GM21529 (cell line): ENCODE measurements around the gene FAM209A.
"Not testable (repeated sequence)": the region's sequence is repeated elsewhere in the genome, so short reads cannot be mapped to it uniquely, and the experiment has no call there.

Experiments used
- ATAC-seq: cut with Tn5 transposase; IDR thresholded peaks from one replicate; pipeline ENCODE4 v1.9.1; 2021; ENCODE audit not compliant: unreplicated experiment

The FAM209A gene

DNA sequence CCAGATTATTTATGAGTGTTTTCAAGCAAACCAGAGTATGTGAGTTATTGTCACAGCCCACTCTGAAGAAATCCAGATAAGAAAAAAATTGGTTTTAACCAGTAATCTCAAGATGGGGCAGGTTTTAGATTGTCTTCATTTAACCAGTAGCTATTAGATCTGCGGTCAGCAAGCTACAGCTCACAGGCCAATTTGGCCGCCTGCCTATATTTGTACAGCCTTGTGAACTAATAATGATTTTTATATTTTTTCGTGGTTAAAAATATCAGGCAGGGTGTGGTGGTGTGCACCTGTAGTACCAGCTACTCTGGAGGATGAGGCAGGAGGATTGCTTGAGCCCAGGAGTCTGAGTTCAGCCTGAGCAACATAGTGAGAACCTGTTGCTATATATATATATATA is 13.5 kb downstream of the FAM209A start:
- no peak for ATAC-seq

DNA sequence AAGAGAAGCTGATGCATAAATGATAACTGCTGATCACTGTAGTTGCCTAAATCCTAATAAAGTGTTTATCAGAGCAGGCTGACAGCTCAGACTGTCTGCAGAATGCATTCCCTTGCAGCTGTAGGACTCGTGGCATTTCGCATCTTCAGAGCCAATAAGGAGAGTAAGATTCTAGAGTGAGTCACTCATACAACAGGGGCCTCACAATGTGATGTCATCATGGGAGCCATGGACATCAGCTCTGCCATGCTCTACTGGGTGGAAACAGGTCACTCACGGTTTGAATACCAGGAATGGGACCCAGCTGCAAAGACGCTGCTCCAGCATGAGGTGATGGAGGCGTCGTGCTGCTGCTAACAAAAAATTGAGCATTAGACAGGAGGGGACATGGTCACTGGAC is 15.9 kb downstream of the FAM209A start:
- no peak for ATAC-seq

DNA sequence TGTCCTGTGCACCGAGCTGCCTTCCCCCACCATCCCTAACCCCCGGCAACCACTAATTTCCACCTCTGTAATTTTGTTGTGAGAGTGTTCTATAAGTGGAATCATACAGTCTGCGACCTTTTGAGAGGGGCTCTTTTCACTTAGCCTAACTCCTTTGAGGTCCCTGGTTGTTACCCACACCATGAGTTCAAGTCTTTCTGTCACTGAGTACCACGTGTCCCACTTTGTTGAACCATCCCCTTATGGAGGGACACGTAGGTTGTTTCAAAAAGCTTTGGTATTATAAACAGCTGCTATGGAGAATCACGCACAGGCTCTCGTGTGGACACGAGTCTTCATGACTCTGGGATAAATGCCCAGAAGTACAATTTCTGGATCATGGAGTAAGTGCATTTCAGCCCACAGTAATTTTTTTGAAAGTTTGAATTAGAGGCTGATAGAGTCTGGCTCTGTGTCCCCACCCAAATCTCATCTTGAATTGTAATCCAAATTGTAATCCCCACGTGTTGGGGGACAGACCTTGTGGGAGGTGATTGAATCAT is 18.0 kb downstream of the FAM209A start:
- no peak for ATAC-seq

DNA sequence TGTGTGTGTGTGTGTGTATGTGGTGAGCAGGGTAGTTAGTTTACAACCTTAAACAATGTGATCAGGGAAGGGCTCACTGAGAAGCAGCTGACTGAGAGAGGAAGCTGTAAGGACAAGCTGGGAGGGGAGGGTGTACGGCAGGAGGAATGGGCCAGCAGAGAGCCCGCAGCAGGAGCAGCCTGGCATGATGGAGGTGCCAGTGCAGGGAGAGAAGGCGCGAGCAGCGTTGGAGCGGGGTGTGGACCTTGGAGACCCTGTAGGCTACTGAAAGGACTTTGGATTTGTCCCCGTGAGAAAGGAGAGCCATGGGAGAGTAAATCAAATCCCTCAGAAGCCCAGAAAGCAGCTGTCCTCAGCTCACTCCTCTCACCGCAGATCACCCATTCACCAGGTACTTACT is 27.0 kb downstream of the FAM209A start:
- no peak for ATAC-seq

DNA sequence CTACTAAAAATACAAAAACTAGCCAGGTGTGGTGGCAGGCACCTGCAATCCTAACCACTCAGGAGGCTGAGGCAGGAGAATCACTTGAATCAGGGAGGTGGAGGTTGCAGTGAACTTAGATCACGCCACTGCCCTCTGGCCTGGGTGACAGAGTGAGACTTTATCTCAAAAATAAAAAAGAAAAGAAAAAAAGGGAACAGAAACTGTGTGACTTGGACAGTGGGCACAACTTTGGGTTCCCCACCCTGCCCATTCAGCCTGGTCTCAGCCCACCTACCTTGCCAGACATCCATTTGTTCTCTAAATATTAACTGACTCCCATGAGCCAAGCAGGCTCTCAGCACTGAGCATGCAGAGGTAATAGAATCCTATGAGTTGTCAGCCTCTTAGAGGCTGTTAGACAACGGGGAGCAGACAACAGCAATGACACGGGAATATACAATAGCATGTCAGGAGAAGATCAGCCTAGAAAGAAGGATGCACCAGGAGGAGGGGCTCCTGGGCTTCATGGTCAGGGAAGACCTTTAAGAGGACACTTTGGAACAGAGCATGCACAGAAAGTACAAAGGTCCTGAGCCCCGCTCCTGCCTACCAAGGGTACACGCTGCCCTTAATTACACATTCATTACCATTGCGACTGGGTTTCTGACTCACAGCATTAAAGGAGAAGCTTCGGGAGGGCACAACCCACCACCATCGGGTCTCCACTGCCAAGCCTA is 28.5 kb downstream of the FAM209A start:
- ATAC-seq: no peak

DNA sequence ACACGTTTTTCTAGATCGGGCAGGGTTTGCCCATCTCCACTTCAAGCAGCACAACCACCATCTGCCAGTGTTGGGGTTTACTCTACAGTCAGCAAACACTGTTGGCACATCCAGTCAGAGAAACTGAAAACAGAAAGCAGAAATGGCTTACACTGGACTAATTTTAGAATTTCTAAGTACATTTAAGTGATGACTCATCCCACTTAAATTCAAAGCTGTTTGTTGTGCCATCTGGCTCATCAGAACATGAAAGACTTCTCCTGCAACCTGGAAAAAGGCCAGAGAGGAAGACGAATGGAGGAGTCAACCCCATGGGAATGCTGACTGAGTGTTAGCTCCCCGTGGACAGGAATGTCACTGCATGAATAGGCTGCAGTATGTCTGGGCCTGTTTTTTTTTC is 30.3 kb downstream of the FAM209A start:
- peak; percentile 91 for ATAC-seq

DNA sequence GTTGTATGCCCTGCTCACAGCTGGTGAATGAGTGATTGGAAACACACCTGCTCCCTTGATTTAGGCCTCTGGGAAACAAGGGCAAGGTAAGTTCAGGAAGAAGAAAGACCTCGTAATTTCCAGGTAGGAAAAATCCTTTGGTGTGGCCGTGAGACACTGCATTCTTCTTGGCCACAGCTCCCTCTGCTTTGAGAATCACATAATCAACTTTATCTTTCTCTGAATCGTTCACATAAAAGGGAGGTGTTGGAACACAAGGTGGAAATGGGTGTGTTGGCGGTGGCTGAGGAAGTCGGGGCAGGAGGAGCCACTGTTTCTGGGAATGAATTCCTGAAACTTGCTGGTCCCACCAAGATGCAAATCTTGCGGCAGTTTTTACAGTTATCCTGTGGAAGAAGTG is 34.4 kb downstream of the FAM209A start:
- no peak for ATAC-seq

DNA sequence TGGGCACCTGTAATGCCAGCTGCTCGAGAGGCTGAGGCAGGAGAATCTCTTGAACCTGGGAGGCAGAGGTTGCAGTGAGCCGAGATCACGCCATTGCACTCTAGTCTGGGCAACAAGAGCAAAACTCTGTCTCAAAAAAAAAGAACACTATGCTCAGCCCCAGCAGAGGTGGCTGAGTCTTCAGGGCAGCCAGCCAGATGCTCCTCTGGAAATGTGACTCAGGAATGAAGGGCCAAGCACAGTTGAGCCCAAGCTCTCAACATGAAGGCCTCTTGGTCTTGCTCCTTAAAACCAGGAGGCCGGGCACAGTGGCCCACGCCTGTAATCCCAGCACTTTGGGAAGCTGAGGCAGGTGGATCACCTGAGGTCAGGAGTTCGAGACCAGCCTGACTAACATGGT is 40.0 kb downstream of the FAM209A start:
- not testable (repeated sequence) for ATAC-seq

DNA sequence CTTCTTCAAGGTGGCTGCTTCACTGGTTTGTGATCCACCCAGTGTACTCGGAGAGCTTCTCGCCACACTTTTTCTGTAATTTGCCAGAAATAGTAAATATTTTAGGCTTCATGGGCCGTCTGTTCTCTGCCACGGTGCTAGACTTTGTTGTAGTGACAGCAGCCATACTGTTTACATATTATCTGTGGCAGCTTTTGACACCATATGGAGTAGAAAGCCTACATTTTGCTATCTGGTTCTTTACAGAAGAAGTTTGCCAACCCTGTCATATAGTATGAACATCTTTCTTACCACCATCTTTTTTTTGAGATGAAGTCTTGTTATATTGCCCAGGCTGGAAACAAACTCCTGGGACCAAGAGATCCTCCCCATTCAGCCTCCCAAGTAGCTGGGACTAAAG is 41.0 kb downstream of the FAM209A start:
- no peak for ATAC-seq

DNA sequence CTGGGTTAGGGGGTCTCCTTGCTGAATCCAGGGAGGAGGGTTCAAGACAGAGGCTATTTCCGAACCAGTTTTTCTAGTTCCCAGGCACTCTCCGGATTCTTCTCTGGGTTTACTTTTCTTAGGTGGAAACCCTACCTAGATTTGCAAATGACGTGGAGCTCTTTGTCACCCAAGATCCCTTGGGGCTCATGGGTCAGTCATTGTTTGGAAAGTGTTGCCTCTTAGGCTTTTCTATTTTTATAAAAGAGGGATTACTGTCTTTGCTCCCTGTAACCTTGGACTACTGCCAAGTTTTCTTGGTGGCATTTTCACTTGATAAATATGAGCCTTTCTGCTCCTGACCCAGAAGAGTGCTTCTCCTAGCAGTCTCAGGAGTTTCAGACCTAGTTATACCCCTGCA is 42.1 kb downstream of the FAM209A start:
- ATAC-seq: no peak

DNA sequence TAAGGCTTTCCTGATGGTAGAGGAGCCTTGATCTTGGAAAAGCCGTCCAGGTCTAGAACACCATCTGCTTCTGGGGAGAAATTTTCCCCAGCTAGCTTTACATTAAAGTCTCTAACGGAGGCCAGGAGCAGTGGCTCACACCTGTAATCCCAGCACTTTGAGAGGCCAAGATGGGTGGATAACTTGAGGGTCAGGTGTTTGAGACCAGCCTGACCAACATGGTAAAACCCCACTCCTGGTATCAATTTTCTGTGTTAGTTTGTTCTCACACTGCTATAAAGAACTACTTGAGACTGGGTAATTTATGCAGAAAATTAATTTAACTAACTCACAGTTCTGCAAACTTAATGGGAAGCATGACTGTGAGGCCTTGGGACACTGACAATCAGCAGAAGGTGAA is 46.3 kb downstream of the FAM209A start:
- no peak for ATAC-seq

DNA sequence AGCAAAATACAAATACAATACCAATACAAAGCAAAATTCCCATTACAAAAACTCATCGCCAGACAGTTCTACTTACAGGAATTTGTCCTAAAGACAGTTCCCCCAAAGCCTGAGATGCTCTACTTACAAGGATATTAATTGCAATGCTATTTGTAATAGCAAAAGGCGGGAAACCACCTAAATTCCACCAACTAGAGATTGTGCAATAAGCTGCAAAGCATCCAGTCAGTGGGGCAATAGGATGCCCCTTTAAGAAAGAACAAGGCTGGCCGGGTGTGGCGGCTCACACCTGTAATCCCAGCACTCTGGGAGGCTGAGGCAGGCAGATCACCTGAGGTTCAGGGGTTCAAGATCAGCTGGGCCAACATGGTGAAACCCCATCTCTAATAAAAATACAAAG is 47.6 kb downstream of the FAM209A start:
- no peak for ATAC-seq

DNA sequence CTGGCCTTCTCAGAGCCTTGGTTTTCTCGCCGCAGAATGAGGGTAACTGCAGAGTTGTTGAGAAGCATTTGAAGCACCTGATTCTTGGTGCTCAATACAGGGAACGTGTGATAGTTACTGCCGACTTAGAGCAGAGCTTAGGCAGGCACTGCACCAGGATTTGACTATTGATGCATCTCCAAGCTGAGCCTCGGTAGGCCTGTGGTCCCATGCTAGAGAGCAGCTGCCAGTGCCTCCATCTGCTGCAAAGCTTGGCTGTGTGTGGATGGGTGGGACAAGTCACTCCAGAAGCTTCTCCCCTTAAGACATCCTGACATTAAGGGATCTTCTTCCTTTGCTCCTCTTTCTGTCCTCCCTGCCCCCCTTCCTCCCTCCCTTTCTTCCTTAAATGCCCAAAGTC is 49.4 kb downstream of the FAM209A start:
- ATAC-seq: no peak

DNA sequence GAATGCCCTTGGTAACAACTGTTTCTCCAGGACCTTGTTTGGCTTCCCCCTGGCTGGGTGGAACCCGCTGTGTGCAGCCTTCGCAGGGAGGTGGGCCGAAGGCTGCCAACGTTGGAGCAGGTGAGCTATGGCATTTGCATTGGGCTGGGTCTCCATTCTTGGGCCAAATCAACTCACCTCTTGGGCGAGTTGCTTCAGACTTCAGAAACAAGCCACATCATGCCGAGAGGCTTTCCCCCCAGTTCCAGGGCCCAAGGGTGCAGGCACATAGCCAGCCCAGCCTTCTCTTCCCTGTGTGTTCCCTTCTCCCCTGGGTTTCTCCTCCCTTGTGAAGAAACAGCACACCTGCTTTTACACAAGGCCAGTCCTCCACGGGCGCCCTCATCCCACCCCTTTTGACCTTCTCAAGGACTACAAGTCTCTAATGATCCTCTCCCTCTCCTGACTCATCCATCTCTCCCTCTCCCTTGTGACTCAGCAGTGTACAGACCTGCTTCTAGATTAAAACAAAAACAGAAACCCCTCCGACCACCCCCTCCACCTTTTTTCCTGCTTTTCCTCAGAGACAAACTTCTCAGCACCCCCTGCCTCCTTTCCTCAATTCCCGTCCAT is 50.1 kb downstream of the FAM209A start:
- ATAC-seq: no peak

DNA sequence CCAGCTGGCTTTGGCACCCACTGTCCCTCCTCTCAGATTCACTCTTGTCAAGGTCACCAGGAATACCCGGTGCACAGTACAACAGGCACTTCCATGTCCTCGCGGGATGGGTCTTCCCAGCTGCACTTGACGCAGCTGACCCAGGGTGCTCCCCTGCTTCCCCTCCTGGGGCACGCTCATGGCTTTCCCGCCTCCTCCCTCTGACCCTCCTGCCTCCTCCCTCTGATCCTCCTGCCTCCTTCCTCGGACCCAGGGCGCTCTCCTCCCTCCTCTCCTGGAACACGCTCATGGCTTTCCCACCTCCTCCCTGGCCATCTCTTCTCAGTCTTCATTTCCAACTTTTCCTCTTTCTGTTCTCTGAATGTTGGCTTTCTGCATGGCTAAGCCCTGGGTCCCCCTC is 50.6 kb downstream of the FAM209A start:
- ATAC-seq: no peak
